Non-pigmented ciliary epithelial cell (primary cell): ENCODE data around the gene USP34.
"Not testable (repeated sequence)": the region's sequence is repeated elsewhere in the genome, so short reads cannot be mapped to it uniquely, and the experiment has no call there.

Experiments used
- DNase-seq: peaks from one replicate; pipeline ENCODE4 v3.0.0-alpha.2; 2010; ENCODE audit warnings: low read depth

Gene USP34, protein sequence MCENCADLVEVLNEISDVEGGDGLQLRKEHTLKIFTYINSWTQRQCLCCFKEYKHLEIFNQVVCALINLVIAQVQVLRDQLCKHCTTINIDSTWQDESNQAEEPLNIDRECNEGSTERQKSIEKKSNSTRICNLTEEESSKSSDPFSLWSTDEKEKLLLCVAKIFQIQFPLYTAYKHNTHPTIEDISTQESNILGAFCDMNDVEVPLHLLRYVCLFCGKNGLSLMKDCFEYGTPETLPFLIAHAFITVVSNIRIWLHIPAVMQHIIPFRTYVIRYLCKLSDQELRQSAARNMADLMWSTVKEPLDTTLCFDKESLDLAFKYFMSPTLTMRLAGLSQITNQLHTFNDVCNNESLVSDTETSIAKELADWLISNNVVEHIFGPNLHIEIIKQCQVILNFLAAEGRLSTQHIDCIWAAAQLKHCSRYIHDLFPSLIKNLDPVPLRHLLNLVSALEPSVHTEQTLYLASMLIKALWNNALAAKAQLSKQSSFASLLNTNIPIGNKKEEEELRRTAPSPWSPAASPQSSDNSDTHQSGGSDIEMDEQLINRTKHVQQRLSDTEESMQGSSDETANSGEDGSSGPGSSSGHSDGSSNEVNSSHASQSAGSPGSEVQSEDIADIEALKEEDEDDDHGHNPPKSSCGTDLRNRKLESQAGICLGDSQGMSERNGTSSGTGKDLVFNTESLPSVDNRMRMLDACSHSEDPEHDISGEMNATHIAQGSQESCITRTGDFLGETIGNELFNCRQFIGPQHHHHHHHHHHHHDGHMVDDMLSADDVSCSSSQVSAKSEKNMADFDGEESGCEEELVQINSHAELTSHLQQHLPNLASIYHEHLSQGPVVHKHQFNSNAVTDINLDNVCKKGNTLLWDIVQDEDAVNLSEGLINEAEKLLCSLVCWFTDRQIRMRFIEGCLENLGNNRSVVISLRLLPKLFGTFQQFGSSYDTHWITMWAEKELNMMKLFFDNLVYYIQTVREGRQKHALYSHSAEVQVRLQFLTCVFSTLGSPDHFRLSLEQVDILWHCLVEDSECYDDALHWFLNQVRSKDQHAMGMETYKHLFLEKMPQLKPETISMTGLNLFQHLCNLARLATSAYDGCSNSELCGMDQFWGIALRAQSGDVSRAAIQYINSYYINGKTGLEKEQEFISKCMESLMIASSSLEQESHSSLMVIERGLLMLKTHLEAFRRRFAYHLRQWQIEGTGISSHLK (N-terminal part only)

GRCh38 chr2:61470965-61471904, at the start of gene USP34:
TSS of gene USP34 (minus strand) at chr2:61471087. CDS start at chr2:61470692, 395 bp downstream.
- DNase-seq = peak; percentile 78

DNA sequence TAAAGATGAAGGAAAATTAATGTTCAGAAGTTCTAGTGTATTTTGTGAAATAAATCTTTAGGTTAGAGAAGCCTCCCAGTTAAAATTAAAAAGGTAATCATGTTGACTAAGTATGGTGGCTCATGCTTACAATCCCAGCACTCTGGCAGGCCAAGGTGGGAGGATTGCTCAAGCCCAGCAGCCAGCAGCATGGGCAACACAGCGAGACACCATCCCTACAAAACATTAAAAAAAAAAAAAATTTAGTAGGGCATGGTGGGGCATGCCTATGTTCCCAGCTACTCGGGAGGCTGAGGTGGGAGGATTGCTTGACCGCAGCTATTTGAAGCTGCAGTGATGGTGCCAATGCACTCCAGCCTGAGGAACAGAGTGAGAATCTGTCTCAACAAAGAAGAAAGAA, 49.4 kb upstream of the USP34 start:
- no peak for DNase-seq

GRCh38 chr2:61512768-61513398, 42.0 kb upstream of the USP34 start:
- no peak for DNase-seq

DNA sequence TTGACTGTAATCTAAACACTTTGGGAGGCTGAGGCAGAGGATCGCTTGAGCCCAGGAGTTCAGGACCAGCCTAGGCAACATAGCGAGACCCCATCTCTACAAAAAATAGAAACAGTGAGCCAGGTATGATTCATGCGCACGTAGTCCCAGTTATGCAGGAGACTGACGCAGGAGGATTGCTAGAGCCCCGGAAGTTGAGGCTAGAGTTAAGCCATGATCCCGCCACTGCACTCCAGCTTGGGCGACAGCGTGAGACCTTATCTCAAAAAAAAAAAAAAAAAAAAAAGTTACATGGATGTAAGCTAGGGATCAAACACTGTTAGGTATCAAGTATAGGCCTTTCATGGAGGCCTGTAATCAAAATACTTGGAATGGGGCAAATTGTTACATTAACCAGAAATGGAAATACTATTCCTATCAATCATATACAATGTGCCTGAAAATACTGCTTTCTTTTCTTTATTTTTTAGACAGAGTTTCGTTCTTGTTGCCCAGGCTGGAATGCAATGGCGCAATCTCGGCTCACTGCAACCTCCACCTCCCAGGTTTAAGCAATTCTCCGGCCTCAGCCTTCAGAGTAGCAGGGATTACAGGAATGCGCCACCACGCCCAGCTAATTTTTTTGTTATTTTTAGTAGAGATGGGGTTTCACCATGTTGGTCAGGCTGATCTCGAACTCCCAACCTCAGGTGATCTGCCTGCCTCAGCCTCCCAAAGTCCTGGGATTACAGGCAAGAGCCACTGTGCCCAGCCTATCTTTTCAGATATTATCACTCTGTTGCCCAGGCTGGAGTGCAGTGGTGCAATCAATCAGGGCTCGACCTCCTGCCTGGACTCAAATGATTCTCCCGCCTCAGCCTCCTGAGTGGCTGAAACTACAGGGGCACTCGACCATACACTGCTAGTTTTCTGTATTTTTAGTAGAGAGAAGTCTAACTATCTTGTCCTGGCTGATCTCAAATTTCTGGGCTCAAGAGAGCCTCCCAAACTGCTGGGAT, 40.1 kb upstream of the USP34 start:
- no peak for DNase-seq

DNA sequence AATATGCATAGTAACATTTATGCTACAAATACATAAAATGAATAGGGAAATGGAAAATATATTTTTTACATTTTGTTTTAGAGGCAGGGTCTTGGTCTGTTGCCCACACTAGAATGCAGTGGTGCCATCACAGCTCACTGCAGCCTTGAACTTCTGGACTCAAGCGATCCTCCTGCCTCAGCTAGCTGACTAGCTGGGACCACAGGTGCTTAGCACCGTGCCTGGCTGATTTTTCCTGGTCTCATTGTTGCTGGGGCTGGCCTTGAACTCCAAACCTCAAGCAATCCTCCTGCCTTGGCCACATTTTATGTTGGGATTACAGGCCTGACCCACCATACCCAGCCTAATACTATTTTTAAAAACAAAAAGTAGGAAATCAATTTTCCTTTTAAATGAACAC, 34.1 kb upstream of the USP34 start:
- DNase-seq = no peak

DNA sequence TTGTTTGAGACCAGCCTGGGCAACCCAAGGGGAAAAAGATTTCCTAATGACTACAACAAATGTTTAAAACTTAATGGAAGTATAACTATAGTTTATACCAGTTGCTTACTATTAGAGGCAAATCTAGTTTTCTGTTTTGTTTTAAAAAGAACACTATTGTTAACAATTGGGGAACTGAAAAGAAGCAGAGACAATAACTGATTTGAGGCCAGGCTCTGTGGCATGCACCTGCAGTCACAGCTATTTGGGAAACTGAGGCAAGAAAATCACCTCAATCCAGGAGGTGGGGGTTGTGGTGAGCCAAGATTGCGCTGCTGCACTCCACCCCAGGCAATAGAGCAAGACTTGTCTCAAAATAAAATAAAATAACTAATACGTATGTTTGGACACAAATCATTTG, 28.2 kb upstream of the USP34 start:
- no peak for DNase-seq

DNA sequence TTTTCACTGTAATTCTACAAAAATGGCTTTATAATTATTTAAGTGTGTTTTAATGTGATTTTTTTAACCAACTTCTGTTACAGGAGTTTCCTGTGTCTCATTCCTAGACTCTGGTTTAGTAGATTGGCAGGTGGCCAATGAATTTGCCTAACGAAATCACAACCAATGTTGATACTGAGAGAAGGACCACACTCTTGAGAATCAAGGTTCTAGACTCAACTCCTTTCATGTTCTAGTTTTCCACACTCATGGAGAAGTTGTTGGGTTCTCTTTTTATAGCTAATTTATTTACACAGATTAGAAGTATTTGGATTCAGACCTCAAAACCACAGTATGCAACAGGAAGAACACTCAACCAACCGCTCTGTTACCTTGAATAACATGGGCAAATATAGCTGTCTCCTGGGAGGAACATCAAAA, 22.6 kb upstream of the USP34 start:
- no peak for DNase-seq

- DNase-seq = no peak
Observed at GRCh38 chr2:61492476-61492875, 21.6 kb upstream of the USP34 start.

DNA sequence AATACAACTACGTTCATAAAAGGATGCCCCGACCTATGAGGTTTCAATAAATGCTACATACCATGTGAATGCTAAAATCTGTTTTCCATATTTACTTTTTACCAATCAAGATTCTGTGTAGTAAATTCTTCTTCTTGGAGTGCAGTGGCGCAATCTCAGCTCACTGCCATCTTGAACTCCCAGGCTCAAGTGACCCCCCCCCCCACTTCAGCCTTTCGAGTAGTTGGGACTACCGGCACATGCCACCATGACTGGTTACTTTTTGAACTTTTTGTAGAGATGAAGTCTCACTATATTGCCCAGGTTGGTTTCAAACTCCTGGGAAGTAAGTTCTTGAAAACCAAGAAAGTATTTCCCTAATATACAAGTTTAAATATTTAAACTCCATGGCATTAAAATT, 14.4 kb upstream of the USP34 start:
- no peak for DNase-seq

GRCh38 chr2:61478086-61478485, 7.2 kb upstream of the USP34 start:
- no peak for DNase-seq

DNA sequence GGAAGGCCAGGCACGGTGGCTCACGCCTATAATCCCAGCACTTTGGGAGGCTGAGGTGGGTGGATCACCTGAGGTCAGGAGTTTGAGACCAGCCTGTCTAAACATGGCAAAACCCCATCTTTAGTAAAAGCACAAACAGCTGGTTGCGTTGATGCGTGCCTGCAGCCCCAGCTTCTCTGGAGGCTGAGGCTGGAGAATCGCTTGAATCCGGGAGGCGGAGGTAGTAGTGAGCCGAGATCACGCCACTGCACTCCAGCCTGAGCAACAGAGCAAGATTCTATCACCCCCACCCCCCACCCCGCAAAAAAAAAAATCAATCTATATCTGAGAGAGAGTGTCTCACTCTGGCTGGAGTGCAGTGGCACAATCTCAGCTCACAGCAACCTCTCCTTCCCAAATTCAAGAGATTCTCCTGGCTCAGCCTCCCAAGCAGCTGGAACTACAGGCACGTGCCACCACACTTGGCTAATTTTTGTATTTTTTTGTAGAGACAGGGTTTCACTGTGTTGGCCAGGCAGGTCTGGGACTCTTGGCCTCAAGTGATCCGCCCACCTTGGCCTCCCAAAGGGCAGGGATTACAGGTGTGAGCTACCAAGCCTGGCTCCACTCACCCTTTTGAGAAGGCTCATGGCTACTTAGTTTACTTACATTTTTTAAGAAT, 6.2 kb upstream of the USP34 start:
- DNase-seq = not testable (repeated sequence)

- no peak for DNase-seq
Observed at GRCh38 chr2:61471905-61472805, 1.3 kb upstream of the USP34 start.

DNA sequence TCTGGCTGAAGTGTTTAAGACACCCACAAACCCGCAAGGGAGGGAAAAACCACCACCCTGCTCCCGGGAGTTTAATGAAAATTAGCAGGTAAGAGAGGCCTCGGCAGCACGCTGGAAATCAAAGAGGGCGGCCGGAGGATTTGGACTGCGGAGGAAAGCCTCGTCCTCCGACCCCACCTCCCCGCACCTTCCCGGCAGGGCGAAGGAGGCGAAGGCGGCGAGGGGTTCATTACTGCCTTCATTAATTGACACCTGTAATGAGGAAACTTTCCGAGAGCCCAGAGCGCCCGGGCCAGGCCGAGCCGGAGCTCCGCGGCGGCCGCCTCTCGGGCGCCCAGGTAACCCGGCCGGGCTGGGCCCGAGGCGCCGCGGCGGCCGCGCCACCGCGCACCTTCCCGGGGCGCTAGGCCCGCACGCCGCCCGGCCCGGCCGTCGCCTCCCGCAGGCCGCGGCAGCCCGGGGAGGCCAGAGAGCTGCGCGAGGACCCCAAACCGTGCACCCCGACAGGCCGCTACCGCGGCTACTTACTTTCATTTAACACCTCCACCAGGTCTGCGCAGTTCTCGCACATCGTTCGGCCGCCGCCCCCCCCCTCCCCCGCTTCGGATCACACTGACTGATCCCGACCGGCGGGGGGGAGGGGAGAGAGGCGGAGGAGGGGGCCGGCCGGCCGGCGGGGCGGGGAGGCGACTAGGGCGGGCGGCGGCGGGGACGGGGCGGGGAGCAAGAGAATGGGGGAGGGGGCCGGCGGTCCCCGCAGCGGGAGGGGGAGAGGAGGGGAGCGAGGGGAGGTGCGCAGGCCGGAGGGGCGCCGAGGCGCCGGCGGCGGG, 550 bp downstream of the USP34 start:
- DNase-seq = no peak

DNA sequence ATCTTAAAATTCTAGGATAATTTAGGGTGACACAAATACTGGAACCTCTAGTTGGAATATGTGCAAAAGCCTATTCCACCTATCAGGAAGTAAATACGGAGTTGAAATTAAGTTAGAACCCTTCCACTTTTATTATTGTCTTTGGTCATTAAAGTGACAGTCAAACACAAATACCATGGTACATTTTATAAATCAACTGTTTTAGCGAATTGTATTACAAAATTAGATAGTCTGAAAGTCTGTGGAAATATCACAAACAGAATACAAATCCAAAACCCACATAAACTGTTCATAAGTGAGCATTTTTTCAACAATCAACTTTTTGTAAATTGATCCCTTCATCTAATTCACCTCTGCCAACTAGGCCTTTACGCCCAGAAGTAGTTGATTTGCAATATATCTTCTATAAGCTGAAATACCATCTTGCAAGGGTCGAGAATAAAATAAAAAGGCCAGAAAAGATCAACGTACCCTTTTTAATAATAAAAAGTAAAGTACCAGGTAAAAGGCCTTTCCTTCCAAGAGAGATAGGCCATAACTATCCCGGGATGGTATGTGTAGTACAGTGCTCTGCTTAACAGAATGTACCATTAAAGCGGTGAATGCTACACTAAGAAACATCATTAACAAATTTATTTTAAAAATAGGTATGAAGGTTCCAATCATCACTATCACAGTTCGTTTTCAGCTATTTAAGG, 1.3 kb downstream of the USP34 start:
- DNase-seq = no peak

DNA sequence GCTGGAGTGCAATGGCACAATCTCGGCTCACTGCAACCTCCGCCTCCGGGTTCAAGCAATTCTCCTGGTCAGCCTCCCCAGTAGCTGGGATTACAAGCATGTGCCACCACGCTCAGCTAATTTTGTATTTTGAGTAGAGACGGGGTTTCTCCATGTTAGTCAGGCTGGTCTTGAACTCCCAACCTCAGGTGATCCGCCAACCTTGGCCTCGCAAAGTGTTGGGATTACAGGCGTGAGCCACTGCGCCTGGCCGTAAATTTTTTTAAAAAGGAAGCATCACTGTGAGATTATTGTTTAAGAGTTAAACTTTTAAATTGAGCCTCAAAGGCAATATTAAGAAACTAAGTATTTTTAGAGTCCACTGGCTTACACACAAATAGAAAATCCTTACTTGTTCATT, 2.7 kb downstream of the USP34 start:
- not testable (repeated sequence) for DNase-seq

- no peak for DNase-seq
Observed at GRCh38 chr2:61465045-61465444, 5.8 kb downstream of the USP34 start.
